HFF-Myc (cell line): ENCODE data around the gene MSI2.

Experiments used
- DNase-seq: peaks from one replicate; pipeline ENCODE4 v3.0.0-alpha.2; 2011; ENCODE audit warnings: low read depth; ENCODE audit errors: extremely low read depth
- H3K4me3 ChIP-seq: replicated peaks from 2 replicates; pipeline ENCODE4 v1.5.1; 2011; ENCODE audit warnings: low read depth, mild to moderate bottlenecking, control low read depth, low read length
- TF ChIP-seq, protein P1 (sequence below): IDR thresholded peaks from 2 replicates; pipeline ENCODE4 v1.5.1; 2012; ENCODE audit warnings: mild to moderate bottlenecking, low read depth, low read length, control low read depth; ENCODE audit errors: missing control alignments

Gene MSI2

DNA sequence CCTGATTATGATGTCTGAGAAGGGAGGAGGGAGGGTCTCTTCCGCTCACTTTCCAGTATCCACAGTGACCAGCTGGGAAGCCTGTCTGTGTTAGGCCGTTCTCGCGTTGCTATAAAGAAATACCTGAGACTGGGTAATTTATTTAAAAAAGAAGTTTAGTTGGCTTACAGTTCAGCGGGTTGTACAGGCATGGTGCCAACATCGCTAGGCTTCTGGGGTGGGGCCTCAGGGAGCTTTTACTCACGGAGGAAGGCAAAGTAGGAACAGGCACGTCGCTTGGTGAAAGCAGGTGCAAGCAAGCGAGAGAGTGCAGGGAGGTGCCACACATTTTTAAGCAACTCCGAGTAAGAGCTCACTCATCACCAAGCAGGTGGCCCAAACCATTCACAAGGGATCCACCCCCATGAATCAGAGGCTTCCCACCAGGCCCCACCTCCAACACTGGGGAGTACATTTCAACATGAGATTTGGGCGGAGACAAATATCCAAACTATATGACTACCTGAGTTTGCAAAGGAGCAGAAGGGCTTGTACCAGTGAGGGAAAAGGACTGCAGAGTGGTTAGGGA is 351.3 kb downstream of the MSI2 start:
- no peak for DNase-seq
- TF ChIP-seq, protein P1, sequence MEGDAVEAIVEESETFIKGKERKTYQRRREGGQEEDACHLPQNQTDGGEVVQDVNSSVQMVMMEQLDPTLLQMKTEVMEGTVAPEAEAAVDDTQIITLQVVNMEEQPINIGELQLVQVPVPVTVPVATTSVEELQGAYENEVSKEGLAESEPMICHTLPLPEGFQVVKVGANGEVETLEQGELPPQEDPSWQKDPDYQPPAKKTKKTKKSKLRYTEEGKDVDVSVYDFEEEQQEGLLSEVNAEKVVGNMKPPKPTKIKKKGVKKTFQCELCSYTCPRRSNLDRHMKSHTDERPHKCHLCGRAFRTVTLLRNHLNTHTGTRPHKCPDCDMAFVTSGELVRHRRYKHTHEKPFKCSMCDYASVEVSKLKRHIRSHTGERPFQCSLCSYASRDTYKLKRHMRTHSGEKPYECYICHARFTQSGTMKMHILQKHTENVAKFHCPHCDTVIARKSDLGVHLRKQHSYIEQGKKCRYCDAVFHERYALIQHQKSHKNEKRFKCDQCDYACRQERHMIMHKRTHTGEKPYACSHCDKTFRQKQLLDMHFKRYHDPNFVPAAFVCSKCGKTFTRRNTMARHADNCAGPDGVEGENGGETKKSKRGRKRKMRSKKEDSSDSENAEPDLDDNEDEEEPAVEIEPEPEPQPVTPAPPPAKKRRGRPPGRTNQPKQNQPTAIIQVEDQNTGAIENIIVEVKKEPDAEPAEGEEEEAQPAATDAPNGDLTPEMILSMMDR: no peak
- no peak overlapping the region for H3K4me3 ChIP-seq

DNA sequence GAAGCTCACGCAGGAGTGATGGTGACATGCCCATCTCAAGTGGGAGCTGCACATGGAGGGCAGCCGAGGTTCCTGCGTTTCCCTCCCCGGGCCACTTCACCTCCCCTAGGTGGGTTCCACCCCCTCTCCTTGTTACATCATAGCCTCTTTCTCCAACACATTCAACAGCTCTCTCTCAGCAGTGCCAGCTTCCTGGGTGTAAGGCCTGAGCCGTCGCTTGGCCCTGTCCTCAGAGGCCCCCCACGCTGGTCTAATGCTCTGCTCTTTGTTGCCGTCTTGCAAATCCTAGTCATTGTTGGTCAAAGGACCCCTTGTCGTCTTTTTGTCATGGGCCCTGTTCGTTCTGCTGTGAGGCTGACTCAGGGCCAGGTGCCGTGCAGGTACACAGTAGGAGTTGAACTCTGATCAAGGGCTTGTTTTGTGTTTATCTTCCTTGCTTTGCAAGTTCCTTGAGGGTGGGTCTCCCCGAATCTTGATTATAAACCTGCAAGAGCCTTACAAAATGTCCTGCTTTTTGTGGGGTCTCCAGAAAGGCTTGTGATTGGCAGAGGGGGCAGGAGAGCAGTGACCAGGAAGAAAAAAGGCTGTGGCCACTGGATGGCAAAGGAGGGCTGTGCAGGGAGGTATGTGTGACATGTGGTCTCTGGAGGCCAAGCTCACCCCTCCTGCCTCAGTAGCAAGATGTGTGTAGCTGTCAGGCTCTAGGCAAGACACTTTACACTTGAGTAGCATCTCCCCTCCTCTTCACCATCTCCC is 352.2 kb downstream of the MSI2 start:
- no peak overlapping the region for H3K4me3 ChIP-seq
- DNase-seq: no peak
- TF ChIP-seq, protein P1: no peak

DNA sequence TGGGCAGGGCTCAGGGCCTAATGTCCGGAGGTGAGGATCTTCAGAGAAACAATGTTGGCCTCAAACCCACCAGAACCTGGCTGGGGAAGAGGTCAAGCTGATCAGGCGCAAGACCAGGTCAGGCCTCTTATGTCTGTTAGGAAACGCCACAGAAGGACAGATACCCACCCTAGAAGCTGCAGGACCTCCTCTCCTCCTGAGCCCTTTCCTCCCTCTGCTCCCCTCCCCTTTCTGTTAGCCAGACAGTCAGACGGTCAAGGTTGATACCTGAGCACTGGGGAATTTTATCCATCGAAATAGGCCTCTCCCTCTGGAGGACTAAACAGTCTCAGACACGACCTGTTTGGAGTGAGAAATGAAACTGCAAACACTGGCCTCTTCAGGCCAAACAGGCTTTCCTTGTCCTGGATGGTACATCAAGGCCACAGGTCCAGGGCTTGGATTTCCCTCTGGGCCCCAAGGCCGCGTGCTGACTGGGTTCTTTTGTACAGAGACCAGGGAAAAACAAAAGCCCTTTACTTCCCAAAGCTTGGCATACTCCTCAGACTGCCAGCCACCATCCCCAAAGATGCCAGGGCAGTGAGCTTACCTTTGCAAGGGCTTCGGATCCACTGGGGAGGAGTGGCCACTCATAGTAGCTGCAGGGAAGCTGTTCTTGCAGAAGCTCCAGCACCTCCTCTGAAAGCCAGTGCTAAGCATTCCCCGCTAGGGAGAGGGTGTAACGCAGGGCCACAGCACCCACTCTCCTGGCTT is 353.0 kb downstream of the MSI2 start:
- no peak for DNase-seq
- TF ChIP-seq, protein P1: no peak
- no peak overlapping the region for H3K4me3 ChIP-seq

DNA sequence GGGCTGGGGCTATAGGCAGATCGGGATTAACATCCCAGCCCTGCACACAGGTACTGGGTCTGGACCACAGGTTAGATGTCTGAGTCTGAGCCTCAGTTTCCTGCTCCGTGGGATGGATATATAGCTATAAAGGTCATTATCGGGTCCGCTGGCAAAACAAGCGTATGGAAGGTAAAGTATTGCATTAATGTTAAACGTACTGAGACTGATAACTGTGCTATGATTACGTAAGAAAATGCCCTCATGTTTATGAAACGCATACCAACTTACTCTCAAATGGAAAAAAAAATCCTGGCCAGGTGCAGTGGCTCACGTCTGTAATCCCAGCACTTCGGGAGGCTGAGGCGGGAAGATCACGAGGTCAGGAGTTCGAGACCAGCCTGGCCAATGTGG is 353.6 kb downstream of the MSI2 start:
- no peak for DNase-seq
- TF ChIP-seq, protein P1: no peak
- H3K4me3 ChIP-seq: no peak overlapping the region

DNA sequence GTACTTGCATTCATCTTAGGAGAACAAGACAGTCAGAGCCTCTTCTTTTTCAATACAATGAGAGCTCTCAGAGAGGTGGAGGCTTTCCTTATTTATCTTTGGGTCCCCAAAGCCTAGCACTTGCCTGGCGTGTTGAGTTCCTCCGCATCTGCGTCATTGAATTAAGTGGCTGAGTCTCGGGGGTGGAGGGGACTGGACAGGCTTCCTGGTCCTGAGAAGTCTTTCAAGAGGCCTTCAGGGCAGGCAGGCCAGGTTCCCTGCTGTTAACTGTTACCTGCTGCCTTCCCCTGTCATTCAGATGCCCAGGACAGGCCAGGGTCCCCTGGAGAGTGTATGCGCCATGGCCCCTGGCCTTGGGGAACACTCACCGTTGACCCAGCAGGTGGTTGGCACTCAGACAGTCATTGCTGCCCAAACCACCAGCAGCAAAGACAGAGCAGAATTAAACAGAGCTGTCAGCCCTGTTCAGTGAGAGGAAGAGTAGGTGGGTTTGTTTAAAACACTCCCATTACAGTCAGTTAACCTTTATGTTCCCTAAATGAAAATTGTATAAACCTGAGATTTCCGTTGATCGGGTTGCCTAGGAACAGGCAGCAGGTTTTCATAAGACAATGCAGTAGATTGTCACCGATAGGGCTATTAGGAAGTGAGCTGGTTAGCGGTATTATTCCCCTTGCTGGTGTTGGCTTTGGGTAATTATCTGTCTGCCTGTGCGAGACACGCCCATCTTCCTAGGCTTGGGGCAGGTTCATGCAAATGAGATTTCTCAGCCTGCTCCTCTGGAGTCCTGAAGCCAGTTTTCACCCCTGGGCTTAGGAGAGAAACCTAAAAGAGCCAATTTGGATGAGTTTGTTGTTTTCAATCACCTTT is 356.1 kb downstream of the MSI2 start:
- DNase-seq: no peak
- TF ChIP-seq, protein P1: no peak
- no peak overlapping the region for H3K4me3 ChIP-seq

DNA sequence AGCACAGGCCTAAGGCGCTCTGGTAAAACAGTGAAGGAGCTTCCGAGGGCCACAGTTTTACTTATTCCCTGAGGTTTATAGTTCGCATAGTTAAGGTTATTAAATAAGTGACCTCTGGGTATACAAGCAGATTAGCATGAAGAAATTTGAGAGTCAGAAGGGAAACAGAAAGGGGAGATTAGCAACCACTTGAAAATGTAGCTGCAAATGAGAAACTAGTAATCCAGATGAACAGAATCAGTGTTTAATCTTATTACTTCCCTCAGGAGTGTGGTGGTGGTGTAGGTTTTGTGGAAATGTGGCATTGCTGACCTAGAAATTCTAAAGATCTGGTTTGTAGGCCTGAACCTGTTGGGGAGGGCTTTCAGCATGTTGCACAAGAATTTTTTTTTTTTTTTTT is 358.4 kb downstream of the MSI2 start:
- TF ChIP-seq, protein P1: no peak
- no peak for DNase-seq
- H3K4me3 ChIP-seq: no peak overlapping the region
